OCI-LY1 (cell line): ENCODE results near the gene NXNL1.

Source experiments
- H2AFZ ChIP-seq: fragments of 200-600 bp; sonication (generic), shearing (Covaris generic); 2 replicates; pipeline ENCODE4 v1.6.0; 2014; ENCODE audit warnings: antibody characterized with exemption, mild to moderate bottlenecking, low read length
- H3F3A ChIP-seq: fragments of 200-600 bp; sonication (generic), shearing (Covaris generic); 2 replicates; pipeline ENCODE4 v1.6.0; 2014; ENCODE audit warnings: mild to moderate bottlenecking, antibody characterized with exemption, low read length, moderate library complexity; ENCODE audit not compliant: insufficient read depth
- H3K27ac ChIP-seq: fragments of 200-600 bp; sonication (generic); 2 replicates; pipeline ENCODE4 v1.5.1; 2014; ENCODE audit warnings: low read length, mixed run types, mild to moderate bottlenecking, low read depth; ENCODE audit not compliant: poor library complexity, severe bottlenecking
- H3K27me3 ChIP-seq: fragments of 200-600 bp; sonication (generic); 2 replicates; pipeline ENCODE4 v1.6.0; 2014; ENCODE audit warnings: antibody characterized with exemption, mild to moderate bottlenecking, low read length, moderate library complexity; ENCODE audit not compliant: insufficient read depth
- H3K36me3 ChIP-seq: fragments of 200-600 bp; sonication (generic); 2 replicates; pipeline ENCODE4 v1.6.1; 2014; ENCODE audit warnings: mild to moderate bottlenecking, antibody characterized with exemption, low read length, moderate library complexity, mixed read lengths; ENCODE audit not compliant: insufficient read depth
- H3K4me1 ChIP-seq: fragments of 200-600 bp; sonication (generic); 2 replicates; pipeline ENCODE4 v1.5.1; 2014; ENCODE audit warnings: mild to moderate bottlenecking, low read length, moderate library complexity; ENCODE audit not compliant: insufficient read depth, severe bottlenecking
- H3K4me2 ChIP-seq: fragments of 200-600 bp; sonication (generic), shearing (Covaris generic); 2 replicates; pipeline ENCODE4 v1.6.1; 2014; ENCODE audit warnings: low read length
- H3K4me3 ChIP-seq: fragments of 200-600 bp; sonication (generic); 2 replicates; pipeline ENCODE4 v1.5.1; 2014; ENCODE audit warnings: low read length, low read depth, mild to moderate bottlenecking, mixed read lengths; ENCODE audit not compliant: poor library complexity, severe bottlenecking
- H3K79me2 ChIP-seq: fragments of 200-600 bp; shearing (Covaris generic); 2 replicates; pipeline ENCODE4 v1.6.1; 2016; ENCODE audit warnings: mixed run types, low read length, mixed read lengths; ENCODE audit not compliant: insufficient read depth
- H3K9ac ChIP-seq: fragments of 200-600 bp; sonication (generic), shearing (Covaris generic); 2 replicates; pipeline ENCODE4 v1.6.1; 2014; ENCODE audit warnings: mild to moderate bottlenecking, low read length, mixed read lengths
- H3K9me2 ChIP-seq: fragments of 200-600 bp; sonication (generic), shearing (Covaris generic); 2 replicates; pipeline ENCODE4 v1.6.1; 2014; ENCODE audit warnings: low read depth, mild to moderate bottlenecking, low read length, mixed read lengths
- H3K9me3 ChIP-seq: fragments of 200-600 bp; shearing (Covaris generic); 2 replicates; pipeline ENCODE4 v1.6.1; 2014; ENCODE audit warnings: low read length, mixed read lengths
- H4K20me1 ChIP-seq: fragments of 200-600 bp; sonication (generic), shearing (Covaris generic); 2 replicates; pipeline ENCODE4 v1.6.0; 2016; ENCODE audit warnings: mild to moderate bottlenecking, low read length; ENCODE audit not compliant: insufficient read depth
- CTCF ChIP-seq: fragments of 200-600 bp; sonication (generic), shearing (Covaris generic); IDR thresholded peaks from 2 replicates; pipeline ENCODE4 v1.5.1; 2017; ENCODE audit warnings: mild to moderate bottlenecking, antibody characterized with exemption, low read length, moderate library complexity, mixed read lengths
- EZH2 ChIP-seq: fragments of 200-600 bp; sonication (generic), shearing (Covaris generic); IDR thresholded peaks from 2 replicates; pipeline ENCODE4 v1.8.0; 2017; ENCODE audit warnings: borderline replicate concordance, mixed run types, mild to moderate bottlenecking, antibody characterized with exemption, low read length, moderate library complexity, mixed read lengths

The NXNL1 gene

GRCh38 chr19:17469481-17470067, 8.8 kb upstream of the NXNL1 start:
- H3K79me2 ChIP-seq: no peaks in the 10 kb centered on the region
- no peaks in the 10 kb centered on the region for H3K9me3 ChIP-seq
- H3K9me2 ChIP-seq: no peaks in the 10 kb centered on the region
- peak overlapping the region; percentile 74 for H3K4me3 ChIP-seq
- TF ChIP-seq EZH2 (no peak), CTCF (no peak)
- no peak overlapping the region for H2AFZ ChIP-seq
- peaks cover 4% of the 10 kb centered on the region; the same call in 1 of the 2 replicates for H3K27me3 ChIP-seq
- H3F3A ChIP-seq: no peaks in the 10 kb centered on the region
- H3K9ac ChIP-seq: peak overlapping the region; percentile 45; the same call in 1 of the 2 replicates
- H3K27ac ChIP-seq: no peak overlapping the region
- H4K20me1 ChIP-seq: no peaks in the 10 kb centered on the region
- H3K36me3 ChIP-seq: no peaks in the 10 kb centered on the region
- H3K4me1 ChIP-seq: peaks cover 12% of the 10 kb centered on the region
- H3K4me2 ChIP-seq: peak overlapping the region; percentile 90

GRCh38 chr19:17469092-17469480, 8.4 kb upstream of the NXNL1 start:
- TF ChIP-seq EZH2 (no peak), CTCF (no peak)
- Histone ChIP-seq H4K20me1 (no peaks in the 10 kb centered on the region), H3K4me3 (peak overlapping the region; percentile 74), H3K4me1 (peaks cover 12% of the 10 kb centered on the region), H2AFZ (no peak overlapping the region), H3K4me2 (peak overlapping the region; percentile 90), H3K36me3 (no peaks in the 10 kb centered on the region), H3K9me2 (no peaks in the 10 kb centered on the region), H3K27me3 (peaks cover 4% of the 10 kb centered on the region; the same call in 1 of the 2 replicates), H3K9me3 (no peaks in the 10 kb centered on the region), H3K27ac (no peak overlapping the region), H3K79me2 (no peaks in the 10 kb centered on the region), H3K9ac (peak overlapping the region; percentile 24; the same call in 1 of the 2 replicates), H3F3A (no peaks in the 10 kb centered on the region)

- Histone ChIP-seq H2AFZ (no peak overlapping the region), H3K4me3 (no peak overlapping the region), H3K36me3 (no peaks in the 10 kb centered on the region), H3K27me3 (peaks cover 4% of the 10 kb centered on the region; the same call in 1 of the 2 replicates), H3K9me3 (no peaks in the 10 kb centered on the region), H3F3A (no peaks in the 10 kb centered on the region), H3K9me2 (no peaks in the 10 kb centered on the region), H3K4me1 (peaks cover 12% of the 10 kb centered on the region), H3K27ac (no peak overlapping the region), H3K4me2 (no peak overlapping the region), H3K9ac (no peak overlapping the region), H4K20me1 (no peaks in the 10 kb centered on the region), H3K79me2 (no peaks in the 10 kb centered on the region)
- TF ChIP-seq CTCF (no peak), EZH2 (no peak)
These were observed 7.8 kb upstream of the NXNL1 start for GRCh38 chr19:17468302-17469091.
